GM10266 (cell line): ENCODE data around the gene MRM2.

ENCODE experiments used
- DNase-seq: peaks from one replicate; pipeline ENCODE4 v3.0.0; 2012; ENCODE audit errors: extremely low spot score
- TF ChIP-seq, protein P1 (sequence below): IDR thresholded peaks from 2 replicates; pipeline ENCODE4 v1.5.1; 2012; ENCODE audit warnings: mild to moderate bottlenecking, low read depth; ENCODE audit not compliant: control insufficient read depth, insufficient read depth; ENCODE audit errors: missing control alignments

The MRM2 gene

DNA sequence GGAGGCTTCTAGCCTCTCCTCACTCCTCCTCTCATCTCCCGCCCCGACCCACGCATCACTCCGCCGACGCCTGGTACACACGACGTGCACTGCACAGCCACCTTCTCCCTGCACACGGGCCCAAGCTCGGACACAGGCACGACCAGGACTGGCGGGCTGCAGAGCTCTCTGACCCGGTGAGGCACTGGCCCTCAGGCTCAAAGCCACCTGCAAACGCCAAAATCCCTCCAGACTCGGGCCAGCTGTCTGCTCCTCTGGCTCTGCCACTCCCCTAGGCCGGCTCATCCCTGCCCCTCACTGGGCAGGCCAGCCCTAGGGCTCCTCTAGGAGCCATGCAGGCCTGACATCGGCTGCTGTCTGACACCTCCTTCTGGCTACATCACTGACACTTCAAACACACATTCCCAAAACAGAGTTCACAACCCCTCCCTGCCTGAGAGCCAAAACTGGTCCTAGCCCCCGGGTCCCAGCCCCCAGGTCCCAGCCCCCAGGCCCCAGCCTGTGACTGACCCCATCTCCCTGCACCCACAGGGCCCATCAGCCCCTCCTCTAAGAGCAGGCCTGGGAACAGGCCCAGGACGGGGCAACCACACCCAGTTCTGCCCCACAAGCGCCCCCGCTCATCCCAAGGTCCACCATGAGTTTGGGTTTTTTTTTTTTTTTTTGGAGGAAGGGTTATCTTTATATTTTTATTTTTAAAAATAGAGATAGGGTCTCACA, 44.4 kb downstream of the MRM2 start:
- TF ChIP-seq, protein P1, sequence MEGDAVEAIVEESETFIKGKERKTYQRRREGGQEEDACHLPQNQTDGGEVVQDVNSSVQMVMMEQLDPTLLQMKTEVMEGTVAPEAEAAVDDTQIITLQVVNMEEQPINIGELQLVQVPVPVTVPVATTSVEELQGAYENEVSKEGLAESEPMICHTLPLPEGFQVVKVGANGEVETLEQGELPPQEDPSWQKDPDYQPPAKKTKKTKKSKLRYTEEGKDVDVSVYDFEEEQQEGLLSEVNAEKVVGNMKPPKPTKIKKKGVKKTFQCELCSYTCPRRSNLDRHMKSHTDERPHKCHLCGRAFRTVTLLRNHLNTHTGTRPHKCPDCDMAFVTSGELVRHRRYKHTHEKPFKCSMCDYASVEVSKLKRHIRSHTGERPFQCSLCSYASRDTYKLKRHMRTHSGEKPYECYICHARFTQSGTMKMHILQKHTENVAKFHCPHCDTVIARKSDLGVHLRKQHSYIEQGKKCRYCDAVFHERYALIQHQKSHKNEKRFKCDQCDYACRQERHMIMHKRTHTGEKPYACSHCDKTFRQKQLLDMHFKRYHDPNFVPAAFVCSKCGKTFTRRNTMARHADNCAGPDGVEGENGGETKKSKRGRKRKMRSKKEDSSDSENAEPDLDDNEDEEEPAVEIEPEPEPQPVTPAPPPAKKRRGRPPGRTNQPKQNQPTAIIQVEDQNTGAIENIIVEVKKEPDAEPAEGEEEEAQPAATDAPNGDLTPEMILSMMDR, result no peak
- DNase-seq, result no peak

DNA sequence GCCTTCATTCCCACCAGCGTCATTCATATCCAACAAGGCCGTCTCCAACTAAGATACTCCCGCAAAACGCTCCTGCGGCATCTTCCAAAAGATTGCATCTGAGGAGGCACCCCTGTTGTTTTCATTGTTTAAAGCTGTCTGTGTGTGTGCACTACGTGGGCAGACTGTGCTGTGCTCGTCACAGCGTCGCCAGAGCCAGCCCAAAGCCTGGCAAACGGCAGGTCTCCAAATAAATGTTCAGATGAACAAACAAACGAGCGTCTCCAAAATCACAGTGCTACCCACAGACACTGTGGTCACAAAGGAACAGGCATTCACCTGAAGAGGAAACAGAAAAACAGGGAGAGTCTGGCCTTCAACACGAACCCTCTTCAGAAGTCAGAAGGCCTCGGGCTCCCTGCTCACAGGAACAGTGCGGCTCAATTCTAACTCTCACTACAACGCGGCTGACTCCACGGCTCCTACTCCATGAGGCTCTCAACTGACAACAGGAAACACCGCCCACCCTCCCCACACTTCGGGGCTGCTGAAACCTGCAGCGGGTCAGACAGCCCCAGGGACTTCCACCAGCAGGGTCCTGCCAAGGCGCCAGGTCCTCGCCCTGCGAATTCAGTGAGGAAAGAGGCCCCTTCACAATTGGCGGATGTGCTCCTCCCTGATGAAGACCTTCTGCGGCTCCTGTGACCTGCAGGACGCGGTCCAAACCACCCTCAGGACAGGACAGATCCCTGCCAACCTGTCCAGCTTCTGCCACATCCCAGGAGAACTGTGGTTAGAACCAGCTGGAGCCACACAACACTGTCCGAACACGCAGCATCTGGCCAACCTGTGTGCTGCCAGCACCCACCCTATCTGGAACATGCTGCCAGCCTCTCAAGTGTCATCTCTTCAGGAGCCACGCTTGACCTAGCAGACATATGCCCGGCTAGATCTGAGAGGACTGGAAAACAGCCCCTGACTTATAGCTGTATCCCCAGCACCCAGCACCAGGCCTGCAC, 45.3 kb downstream of the MRM2 start:
- DNase-seq, result no peak
- TF ChIP-seq, protein P1, result no peak

DNA sequence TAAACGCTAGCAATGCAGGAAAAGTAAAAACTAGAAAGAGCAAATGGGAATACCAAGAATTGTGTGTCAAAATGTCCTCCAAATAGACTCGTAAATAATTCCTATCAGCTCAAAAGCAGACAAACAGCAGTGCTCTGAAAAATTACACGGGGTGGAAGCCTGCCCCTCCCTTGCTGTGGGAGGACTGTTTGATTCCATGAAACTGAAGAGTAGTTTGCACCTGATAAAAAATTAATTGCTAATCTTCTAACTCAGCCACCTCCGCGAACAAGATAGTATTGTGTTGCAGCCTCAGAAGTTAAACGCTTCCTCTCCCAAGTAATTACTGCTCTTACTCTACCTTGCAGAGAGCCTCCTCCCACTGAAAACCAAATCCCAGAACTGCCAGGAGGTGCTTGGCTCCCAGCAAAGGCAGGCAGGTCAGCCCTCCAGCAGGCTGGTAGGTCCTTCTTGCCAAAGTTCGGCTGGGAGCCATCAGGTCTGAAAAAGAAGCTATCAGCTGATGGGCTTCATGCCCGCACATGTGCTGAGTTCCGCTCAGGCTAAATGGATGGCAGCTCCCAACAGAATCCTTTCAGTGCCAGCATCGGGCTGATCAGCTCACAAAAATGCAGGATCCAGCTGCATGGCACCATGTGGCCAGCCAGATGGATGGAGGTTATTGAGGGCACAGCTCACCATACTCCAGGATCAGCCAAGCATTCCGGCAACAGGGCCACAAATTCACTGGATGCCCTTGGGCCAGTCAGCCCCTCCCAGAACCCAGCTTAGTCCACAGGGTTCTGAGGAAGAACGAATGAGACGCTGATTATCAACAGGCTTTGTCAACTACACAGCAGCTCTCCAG, 46.4 kb downstream of the MRM2 start:
- DNase-seq, result no peak
- TF ChIP-seq, protein P1, result no peak

DNA sequence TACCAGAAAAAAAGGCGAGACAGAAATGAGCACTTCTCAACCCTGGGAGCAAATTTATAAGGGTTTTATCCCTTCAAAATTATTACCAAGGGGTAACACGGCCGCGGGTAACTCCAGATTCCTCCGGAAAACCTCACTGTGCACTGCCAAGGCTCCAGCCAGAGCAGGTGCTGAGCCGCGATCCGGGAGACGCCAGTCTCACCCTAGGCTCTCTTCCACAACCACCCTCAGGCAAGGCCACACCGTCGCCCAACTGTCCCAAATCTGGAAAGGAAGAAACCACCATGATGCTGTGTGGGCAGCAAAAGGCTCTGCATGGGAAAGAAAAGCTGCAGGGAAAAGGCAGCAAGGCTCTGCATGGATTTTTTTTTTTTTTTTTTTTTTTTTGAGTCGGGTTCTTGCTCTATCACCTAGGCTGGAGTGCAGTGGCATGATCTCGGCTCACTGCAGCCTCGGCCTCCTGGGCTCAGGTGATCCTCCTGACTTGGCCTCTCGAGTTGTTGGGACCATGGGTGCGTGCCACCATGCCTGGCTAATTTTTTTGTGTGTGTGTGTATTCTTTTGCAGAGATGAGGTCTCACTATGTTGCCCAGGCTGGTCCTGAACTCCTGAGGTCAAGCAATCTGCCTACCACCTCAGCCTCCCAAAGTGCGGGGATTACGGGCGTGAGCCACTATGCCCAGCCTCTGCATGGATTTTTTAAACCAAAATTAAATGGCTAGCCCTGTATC, 48.3 kb downstream of the MRM2 start:
- TF ChIP-seq, protein P1, result no peak
- no peak for DNase-seq

DNA sequence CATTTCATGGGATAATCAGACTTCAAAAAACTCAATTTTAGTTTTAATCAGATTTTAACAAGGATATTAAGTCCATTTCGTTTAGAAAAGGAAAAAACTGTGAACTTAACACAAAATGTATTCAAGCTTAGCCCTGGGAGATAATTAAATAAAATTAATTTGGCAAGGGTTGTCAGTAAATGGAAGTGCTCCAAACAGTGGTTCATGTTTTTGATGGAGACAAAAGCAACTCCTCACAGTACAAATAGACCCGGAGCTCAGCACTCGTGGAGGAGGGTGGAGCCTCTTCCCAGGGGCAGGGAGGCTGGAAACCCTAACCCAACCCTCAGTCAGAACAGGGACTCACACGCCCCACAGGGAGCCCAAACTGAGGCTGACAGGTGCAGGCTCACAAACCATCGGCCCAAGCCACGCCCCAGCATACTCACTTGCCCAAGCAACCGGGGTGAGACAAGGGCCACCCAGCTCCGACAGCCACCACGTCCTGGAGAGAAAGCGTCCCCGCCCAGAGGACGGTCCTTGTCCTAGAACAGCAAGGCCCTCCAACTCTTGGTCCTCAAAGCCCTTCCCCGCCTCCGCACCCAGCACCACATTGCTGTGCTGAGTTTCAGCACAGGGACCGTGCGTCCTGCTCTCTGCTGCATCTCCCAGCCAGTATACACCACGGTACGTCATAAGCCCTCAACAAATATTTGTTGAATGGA, 49.0 kb downstream of the MRM2 start:
- TF ChIP-seq, protein P1, result no peak
- no peak for DNase-seq

DNA sequence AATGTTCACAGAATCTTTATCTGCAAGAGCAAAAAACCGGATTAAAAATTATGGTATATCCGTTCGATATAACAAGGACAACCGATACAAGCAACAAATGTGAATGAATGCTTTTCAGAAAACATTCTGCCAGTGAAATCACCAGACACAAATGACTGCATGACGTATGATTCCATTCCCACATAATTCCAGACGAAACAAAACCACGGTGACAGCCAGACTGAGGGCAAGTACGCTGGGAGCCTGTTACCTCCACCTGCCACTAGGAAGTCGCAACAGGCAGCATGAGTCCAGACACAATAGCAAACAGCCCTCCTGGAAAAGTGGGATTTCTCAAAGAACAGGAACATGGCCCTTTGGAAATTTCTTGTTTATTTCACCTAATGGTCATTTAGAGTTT, 51.0 kb downstream of the MRM2 start:
- DNase-seq, result no peak
- TF ChIP-seq, protein P1, result no peak
